HEK293 (cell line): ENCODE data around the gene SPRY1.
A peak's percentile ranks its signal among the peaks of the same experiment; 100 is the strongest.

Experiments
- CTCF ChIA-PET: fragments of 350-600 bp; formaldehyde crosslinking; extraction: SDS; loops from one replicate; lab custom pipeline; 2021; ENCODE audit warnings: antibody characterized with exemption; lab: Yijun Ruan, JAX
- POLR2A ChIA-PET: fragments of 300-600 bp; formaldehyde crosslinking; extraction: SDS; loops from one replicate; lab custom pipeline; 2020; ENCODE audit warnings: antibody characterized with exemption, inconsistent platforms; lab: Yijun Ruan, JAX
- H3K27ac ChIP-seq: fragments of 200-500 bp; sonication (Bioruptor generic); 2 replicates; pipeline ENCODE4 v1.5.1; 2014; ENCODE audit warnings: low read depth, low read length, control low read depth, inconsistent platforms; ENCODE audit errors: extremely low read depth
- H3K36me3 ChIP-seq, 2 experiments: fragments of 200-500 bp in 1 of 2; sonication (Bioruptor generic) in 1 of 2; 1 replicate in 1 of 2; 2 replicates in 1 of 2; pipeline ENCODE4 v1.5.1; 2014 to 2017; ENCODE audit warnings: inconsistent platforms in 2 of 2, low read length in 2 of 2; ENCODE audit not compliant: control insufficient read depth in 2 of 2, insufficient read depth in 1 of 2
- H3K4me1 ChIP-seq: fragments of 200-500 bp; sonication (Bioruptor generic); 2 replicates; pipeline ENCODE4 v1.5.1; 2014; ENCODE audit warnings: mild to moderate bottlenecking, low read length, inconsistent platforms; ENCODE audit not compliant: control insufficient read depth, insufficient read depth
- H3K4me3 ChIP-seq: 2 replicates; pipeline ENCODE4 v1.5.1; 2011; ENCODE audit warnings: low read depth, mild to moderate bottlenecking, control low read depth, low read length, moderate library complexity
- H3K9me3 ChIP-seq: fragments of 200-500 bp; sonication (Bioruptor generic); 2 replicates; pipeline ENCODE4 v1.5.1; 2014; ENCODE audit warnings: low read depth, low read length, inconsistent platforms; ENCODE audit not compliant: control insufficient read depth, insufficient read depth
- BCL11A ChIP-seq: fragments of 450-650 bp; formaldehyde crosslinking; IDR thresholded peaks from 2 replicates; pipeline ENCODE4 v1.5.1; 2016; ENCODE audit warnings: low read depth, missing biosample characterization, missing genetic modification characterization
- EGR2 ChIP-seq: fragments of 450-650 bp; formaldehyde crosslinking; IDR thresholded peaks from 2 replicates; pipeline ENCODE4 v1.5.1; 2016; ENCODE audit warnings: low read depth, missing biosample characterization, missing genetic modification characterization
- KLF10 ChIP-seq: fragments of 450-650 bp; IDR thresholded peaks from 2 replicates; pipeline ENCODE4 v1.5.1; 2018; ENCODE audit warnings: missing biosample characterization, mild to moderate bottlenecking, missing genetic modification characterization
- KLF7 ChIP-seq: fragments of 450-650 bp; formaldehyde crosslinking; IDR thresholded peaks from 2 replicates; pipeline ENCODE4 v1.5.1; 2016; ENCODE audit warnings: missing biosample characterization, missing genetic modification characterization, borderline replicate concordance
- OSR2 ChIP-seq: fragments of 450-650 bp; formaldehyde crosslinking; IDR thresholded peaks from 2 replicates; pipeline ENCODE4 v1.5.1; 2016; ENCODE audit warnings: missing biosample characterization, missing genetic modification characterization
- PRDM1 ChIP-seq: fragments of 450-650 bp; formaldehyde crosslinking; IDR thresholded peaks from 2 replicates; pipeline ENCODE4; 2016; ENCODE audit warnings: missing biosample characterization, missing genetic modification characterization
- SP7 ChIP-seq: fragments of 450-650 bp; formaldehyde crosslinking; IDR thresholded peaks from 2 replicates; pipeline ENCODE4 v1.5.1; 2016; ENCODE audit warnings: missing biosample characterization, missing genetic modification characterization
- ZNF140 ChIP-seq: fragments of 450-650 bp; formaldehyde crosslinking; IDR thresholded peaks from 2 replicates; pipeline ENCODE4 v1.5.1; 2016; ENCODE audit warnings: missing biosample characterization, missing genetic modification characterization
- ZNF184 ChIP-seq: fragments of 450-650 bp; IDR thresholded peaks from 2 replicates; pipeline ENCODE4 v1.5.1; 2018; ENCODE audit warnings: missing biosample characterization, mild to moderate bottlenecking, missing genetic modification characterization
- ZNF239 ChIP-seq: fragments of 450-650 bp; formaldehyde crosslinking; IDR thresholded peaks from 2 replicates; pipeline ENCODE4 v1.5.1; 2016; ENCODE audit warnings: missing biosample characterization, missing genetic modification characterization
- ZNF266 ChIP-seq: fragments of 450-650 bp; formaldehyde crosslinking; IDR thresholded peaks from 2 replicates; pipeline ENCODE4 v1.5.1; 2016; ENCODE audit warnings: missing biosample characterization, missing genetic modification characterization, low read depth
- ZNF416 ChIP-seq: fragments of 450-650 bp; formaldehyde crosslinking; IDR thresholded peaks from 2 replicates; pipeline ENCODE4 v1.5.1; 2016; ENCODE audit warnings: missing biosample characterization, missing genetic modification characterization
- ZNF501 ChIP-seq: fragments of 450-650 bp; formaldehyde crosslinking; IDR thresholded peaks from 2 replicates; pipeline ENCODE4 v1.5.1; 2016; ENCODE audit warnings: missing biosample characterization, missing genetic modification characterization
- ZNF585B ChIP-seq: fragments of 450-650 bp; formaldehyde crosslinking; IDR thresholded peaks from 2 replicates; pipeline ENCODE4 v1.5.1; 2016; ENCODE audit warnings: missing biosample characterization, missing genetic modification characterization
- ZNF629 ChIP-seq: fragments of 450-650 bp; formaldehyde crosslinking; IDR thresholded peaks from 2 replicates; pipeline ENCODE4 v1.5.1; 2017; ENCODE audit warnings: missing biosample characterization, missing genetic modification characterization
- ZNF768 ChIP-seq: fragments of 450-650 bp; formaldehyde crosslinking; IDR thresholded peaks from 2 replicates; pipeline ENCODE4 v1.5.1; 2018; ENCODE audit warnings: missing biosample characterization, mild to moderate bottlenecking, missing genetic modification characterization
- ZNF791 ChIP-seq: fragments of 450-650 bp; formaldehyde crosslinking; IDR thresholded peaks from 2 replicates; pipeline ENCODE4 v1.5.1; 2016; ENCODE audit warnings: missing biosample characterization, missing genetic modification characterization
- ZNF843 ChIP-seq: fragments of 450-650 bp; formaldehyde crosslinking; IDR thresholded peaks from 2 replicates; pipeline ENCODE4 v1.5.1; 2016; ENCODE audit warnings: missing biosample characterization, missing genetic modification characterization
- ZSCAN23 ChIP-seq: fragments of 450-650 bp; formaldehyde crosslinking; IDR thresholded peaks from 2 replicates; pipeline ENCODE4 v1.5.1; 2016; ENCODE audit warnings: missing biosample characterization, missing genetic modification characterization
- TF ChIP-seq, protein P1 (sequence below): fragments of 450-650 bp; formaldehyde crosslinking; IDR thresholded peaks from 2 replicates; pipeline ENCODE4 v1.5.1; 2016; ENCODE audit warnings: missing biosample characterization, missing genetic modification characterization, low read depth
- TF ChIP-seq, protein P2 (sequence below): fragments of 450-650 bp; formaldehyde crosslinking; IDR thresholded peaks from 2 replicates; pipeline ENCODE4 v1.5.1; 2017; ENCODE audit warnings: missing biosample characterization, missing genetic modification characterization
- TF ChIP-seq, protein P3 (sequence below): fragments of 450-650 bp; formaldehyde crosslinking; IDR thresholded peaks from 2 replicates; pipeline ENCODE4 v1.5.1; 2016; ENCODE audit warnings: missing biosample characterization, missing genetic modification characterization
- TF ChIP-seq, protein P4 (sequence below): fragments of 450-650 bp; formaldehyde crosslinking; IDR thresholded peaks from 2 replicates; pipeline ENCODE4 v1.5.1; 2016; ENCODE audit warnings: missing biosample characterization, missing genetic modification characterization
- TF ChIP-seq, protein P5 (sequence below): fragments of 450-650 bp; formaldehyde crosslinking; IDR thresholded peaks from 2 replicates; pipeline ENCODE4 v1.5.1; 2016; ENCODE audit warnings: missing biosample characterization, missing genetic modification characterization, borderline replicate concordance
- TF ChIP-seq, protein P6 (sequence below): fragments of 450-650 bp; formaldehyde crosslinking; IDR thresholded peaks from 2 replicates; pipeline ENCODE4 v1.5.1; 2016; ENCODE audit warnings: missing biosample characterization, missing genetic modification characterization
- TF ChIP-seq, protein P7 (sequence below): fragments of 450-650 bp; formaldehyde crosslinking; IDR thresholded peaks from 2 replicates; pipeline ENCODE4 v1.5.1; 2016; ENCODE audit warnings: missing biosample characterization, missing genetic modification characterization

The SPRY1 gene

DNA sequence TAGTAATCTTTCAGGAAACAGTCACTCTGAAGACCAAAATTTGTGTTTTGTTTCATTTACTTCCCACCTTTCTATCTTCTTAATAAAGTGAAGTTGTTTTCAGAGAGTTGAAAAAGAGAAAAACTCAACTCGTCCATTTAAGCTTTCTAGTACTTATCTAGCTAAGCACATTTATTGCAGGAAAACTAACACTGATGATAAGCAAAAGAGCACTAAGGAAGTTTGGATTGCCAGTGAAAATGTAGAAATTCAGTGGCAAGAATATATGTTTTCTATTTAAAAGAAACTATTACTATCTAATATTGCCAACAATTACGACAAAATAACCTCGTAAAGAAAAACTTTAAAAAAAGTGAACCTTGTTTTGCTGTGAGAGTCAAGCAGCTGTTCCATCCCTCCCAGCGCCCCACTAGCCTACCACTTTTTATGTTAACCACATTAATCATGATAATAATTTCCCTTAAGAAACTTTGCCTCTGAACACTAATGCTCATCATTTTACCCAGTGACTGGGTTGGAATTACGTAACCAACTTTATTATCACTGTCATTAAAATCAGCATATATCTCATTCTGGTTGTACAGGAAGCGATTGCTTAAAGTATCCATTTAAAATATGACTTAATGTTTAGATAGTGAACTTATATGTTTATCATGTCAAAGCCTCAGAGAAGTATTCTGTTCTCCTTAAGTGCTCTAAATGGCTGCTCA lies 24.8 kb downstream of the SPRY1 start:
- Histone ChIP-seq H3K4me1 (peaks cover 11% of the 10 kb centered on the region), H3K36me3 (no peaks in the 10 kb centered on the region), H3K27ac (no peak overlapping the region), H3K9me3 (no peaks in the 10 kb centered on the region), H3K4me3 (no peak overlapping the region)
- CTCF ChIA-PET = no interaction called here
- POLR2A ChIA-PET = no interaction called here
- TF ChIP-seq ZNF843 (peak; percentile 72), EGR2 (no peak), KLF7 (tag by site-specific recombination) (no peak), SP7 (tag by site-specific recombination) (peak; percentile 45), ZNF629 (tag by site-specific recombination) (peak; percentile 86), PRDM1 (tag by site-specific recombination) (no peak), ZNF239 (tag by site-specific recombination) (no peak), ZNF768 (tag by site-specific recombination) (no peak), KLF10 (tag by site-specific recombination) (0 out of 2 replicates have a peak, but pooled peaks have one; percentile 25), ZNF501 (tag by site-specific recombination) (no peak), ZSCAN23 (no peak), OSR2 (tag by site-specific recombination) (peak; percentile 62; the same call in 1 of the 2 replicates), BCL11A (no peak), ZNF791 (no peak), ZNF184 (tag by site-specific recombination) (0 out of 2 replicates have a peak, but pooled peaks have one; percentile 41), ZNF266 (tag by site-specific recombination) (no peak), ZNF416 (tag by site-specific recombination) (no peak), ZNF140 (tag by site-specific recombination) (no peak), ZNF585B (tag by site-specific recombination) (no peak)
- TF ChIP-seq, protein P1, sequence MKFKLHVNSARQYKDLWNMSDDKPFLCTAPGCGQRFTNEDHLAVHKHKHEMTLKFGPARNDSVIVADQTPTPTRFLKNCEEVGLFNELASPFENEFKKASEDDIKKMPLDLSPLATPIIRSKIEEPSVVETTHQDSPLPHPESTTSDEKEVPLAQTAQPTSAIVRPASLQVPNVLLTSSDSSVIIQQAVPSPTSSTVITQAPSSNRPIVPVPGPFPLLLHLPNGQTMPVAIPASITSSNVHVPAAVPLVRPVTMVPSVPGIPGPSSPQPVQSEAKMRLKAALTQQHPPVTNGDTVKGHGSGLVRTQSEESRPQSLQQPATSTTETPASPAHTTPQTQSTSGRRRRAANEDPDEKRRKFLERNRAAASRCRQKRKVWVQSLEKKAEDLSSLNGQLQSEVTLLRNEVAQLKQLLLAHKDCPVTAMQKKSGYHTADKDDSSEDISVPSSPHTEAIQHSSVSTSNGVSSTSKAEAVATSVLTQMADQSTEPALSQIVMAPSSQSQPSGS (tag by site-specific recombination) = peak; percentile 92
- TF ChIP-seq, protein P2, sequence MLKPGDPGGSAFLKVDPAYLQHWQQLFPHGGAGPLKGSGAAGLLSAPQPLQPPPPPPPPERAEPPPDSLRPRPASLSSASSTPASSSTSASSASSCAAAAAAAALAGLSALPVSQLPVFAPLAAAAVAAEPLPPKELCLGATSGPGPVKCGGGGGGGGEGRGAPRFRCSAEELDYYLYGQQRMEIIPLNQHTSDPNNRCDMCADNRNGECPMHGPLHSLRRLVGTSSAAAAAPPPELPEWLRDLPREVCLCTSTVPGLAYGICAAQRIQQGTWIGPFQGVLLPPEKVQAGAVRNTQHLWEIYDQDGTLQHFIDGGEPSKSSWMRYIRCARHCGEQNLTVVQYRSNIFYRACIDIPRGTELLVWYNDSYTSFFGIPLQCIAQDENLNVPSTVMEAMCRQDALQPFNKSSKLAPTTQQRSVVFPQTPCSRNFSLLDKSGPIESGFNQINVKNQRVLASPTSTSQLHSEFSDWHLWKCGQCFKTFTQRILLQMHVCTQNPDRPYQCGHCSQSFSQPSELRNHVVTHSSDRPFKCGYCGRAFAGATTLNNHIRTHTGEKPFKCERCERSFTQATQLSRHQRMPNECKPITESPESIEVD (tag by site-specific recombination) = peak; percentile 93
- TF ChIP-seq, protein P3, sequence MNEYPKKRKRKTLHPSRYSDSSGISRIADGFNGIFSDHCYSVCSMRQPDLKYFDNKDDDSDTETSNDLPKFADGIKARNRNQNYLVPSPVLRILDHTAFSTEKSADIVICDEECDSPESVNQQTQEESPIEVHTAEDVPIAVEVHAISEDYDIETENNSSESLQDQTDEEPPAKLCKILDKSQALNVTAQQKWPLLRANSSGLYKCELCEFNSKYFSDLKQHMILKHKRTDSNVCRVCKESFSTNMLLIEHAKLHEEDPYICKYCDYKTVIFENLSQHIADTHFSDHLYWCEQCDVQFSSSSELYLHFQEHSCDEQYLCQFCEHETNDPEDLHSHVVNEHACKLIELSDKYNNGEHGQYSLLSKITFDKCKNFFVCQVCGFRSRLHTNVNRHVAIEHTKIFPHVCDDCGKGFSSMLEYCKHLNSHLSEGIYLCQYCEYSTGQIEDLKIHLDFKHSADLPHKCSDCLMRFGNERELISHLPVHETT (tag by site-specific recombination) = peak; percentile 76
- TF ChIP-seq, protein P4, sequence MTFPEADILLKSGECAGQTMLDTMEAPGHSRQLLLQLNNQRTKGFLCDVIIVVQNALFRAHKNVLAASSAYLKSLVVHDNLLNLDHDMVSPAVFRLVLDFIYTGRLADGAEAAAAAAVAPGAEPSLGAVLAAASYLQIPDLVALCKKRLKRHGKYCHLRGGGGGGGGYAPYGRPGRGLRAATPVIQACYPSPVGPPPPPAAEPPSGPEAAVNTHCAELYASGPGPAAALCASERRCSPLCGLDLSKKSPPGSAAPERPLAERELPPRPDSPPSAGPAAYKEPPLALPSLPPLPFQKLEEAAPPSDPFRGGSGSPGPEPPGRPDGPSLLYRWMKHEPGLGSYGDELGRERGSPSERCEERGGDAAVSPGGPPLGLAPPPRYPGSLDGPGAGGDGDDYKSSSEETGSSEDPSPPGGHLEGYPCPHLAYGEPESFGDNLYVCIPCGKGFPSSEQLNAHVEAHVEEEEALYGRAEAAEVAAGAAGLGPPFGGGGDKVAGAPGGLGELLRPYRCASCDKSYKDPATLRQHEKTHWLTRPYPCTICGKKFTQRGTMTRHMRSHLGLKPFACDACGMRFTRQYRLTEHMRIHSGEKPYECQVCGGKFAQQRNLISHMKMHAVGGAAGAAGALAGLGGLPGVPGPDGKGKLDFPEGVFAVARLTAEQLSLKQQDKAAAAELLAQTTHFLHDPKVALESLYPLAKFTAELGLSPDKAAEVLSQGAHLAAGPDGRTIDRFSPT = 0 out of 2 replicates have a peak, but pooled peaks have one; percentile 25
- TF ChIP-seq, protein P5, sequence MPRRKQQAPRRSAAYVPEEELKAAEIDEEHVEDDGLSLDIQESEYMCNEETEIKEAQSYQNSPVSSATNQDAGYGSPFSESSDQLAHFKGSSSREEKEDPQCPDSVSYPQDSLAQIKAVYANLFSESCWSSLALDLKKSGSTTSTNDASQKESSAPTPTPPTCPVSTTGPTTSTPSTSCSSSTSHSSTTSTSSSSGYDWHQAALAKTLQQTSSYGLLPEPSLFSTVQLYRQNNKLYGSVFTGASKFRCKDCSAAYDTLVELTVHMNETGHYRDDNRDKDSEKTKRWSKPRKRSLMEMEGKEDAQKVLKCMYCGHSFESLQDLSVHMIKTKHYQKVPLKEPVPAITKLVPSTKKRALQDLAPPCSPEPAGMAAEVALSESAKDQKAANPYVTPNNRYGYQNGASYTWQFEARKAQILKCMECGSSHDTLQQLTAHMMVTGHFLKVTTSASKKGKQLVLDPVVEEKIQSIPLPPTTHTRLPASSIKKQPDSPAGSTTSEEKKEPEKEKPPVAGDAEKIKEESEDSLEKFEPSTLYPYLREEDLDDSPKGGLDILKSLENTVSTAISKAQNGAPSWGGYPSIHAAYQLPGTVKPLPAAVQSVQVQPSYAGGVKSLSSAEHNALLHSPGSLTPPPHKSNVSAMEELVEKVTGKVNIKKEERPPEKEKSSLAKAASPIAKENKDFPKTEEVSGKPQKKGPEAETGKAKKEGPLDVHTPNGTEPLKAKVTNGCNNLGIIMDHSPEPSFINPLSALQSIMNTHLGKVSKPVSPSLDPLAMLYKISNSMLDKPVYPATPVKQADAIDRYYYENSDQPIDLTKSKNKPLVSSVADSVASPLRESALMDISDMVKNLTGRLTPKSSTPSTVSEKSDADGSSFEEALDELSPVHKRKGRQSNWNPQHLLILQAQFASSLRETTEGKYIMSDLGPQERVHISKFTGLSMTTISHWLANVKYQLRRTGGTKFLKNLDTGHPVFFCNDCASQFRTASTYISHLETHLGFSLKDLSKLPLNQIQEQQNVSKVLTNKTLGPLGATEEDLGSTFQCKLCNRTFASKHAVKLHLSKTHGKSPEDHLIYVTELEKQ (tag by site-specific recombination) = peak; percentile 64; the same call in 1 of the 2 replicates
- TF ChIP-seq, protein P6, sequence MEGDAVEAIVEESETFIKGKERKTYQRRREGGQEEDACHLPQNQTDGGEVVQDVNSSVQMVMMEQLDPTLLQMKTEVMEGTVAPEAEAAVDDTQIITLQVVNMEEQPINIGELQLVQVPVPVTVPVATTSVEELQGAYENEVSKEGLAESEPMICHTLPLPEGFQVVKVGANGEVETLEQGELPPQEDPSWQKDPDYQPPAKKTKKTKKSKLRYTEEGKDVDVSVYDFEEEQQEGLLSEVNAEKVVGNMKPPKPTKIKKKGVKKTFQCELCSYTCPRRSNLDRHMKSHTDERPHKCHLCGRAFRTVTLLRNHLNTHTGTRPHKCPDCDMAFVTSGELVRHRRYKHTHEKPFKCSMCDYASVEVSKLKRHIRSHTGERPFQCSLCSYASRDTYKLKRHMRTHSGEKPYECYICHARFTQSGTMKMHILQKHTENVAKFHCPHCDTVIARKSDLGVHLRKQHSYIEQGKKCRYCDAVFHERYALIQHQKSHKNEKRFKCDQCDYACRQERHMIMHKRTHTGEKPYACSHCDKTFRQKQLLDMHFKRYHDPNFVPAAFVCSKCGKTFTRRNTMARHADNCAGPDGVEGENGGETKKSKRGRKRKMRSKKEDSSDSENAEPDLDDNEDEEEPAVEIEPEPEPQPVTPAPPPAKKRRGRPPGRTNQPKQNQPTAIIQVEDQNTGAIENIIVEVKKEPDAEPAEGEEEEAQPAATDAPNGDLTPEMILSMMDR (tag by site-specific recombination) = no peak
- TF ChIP-seq, protein P7, sequence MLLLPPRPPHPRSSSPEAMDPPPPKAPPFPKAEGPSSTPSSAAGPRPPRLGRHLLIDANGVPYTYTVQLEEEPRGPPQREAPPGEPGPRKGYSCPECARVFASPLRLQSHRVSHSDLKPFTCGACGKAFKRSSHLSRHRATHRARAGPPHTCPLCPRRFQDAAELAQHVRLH (tag by site-specific recombination) = no peak
